ENCODE results near the gene CHCHD6.

Gene CHCHD6

DNA sequence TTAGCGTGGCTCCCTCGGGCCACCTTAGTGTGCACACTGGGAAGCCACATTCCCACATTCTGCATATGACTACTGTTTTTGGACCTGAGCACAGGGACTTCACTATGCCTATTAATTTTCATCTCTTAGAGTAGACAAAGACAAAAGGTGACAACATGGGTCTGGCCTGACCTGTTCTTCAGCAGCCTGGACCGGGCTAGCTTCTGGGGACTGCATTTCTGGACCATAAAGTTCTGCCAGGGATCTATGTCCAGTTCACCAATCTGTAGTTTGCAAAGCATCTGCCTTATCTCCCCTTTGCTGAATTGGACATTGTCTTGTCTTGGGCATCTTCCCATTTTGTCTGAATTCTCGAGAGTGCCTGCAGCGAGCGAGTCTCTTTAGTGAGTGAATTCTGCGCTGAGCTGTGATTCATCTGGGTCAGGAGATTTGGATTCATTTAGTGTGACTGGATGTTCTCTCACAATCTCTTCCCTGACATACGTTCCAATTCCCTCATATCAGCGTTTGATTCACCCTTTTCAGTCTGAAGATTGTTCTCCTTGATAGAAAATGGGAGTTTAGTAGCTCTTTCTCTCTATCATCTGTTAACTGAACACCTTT lies 166.7 kb downstream of the CHCHD6 start:
- no peak for DNase-seq

DNA sequence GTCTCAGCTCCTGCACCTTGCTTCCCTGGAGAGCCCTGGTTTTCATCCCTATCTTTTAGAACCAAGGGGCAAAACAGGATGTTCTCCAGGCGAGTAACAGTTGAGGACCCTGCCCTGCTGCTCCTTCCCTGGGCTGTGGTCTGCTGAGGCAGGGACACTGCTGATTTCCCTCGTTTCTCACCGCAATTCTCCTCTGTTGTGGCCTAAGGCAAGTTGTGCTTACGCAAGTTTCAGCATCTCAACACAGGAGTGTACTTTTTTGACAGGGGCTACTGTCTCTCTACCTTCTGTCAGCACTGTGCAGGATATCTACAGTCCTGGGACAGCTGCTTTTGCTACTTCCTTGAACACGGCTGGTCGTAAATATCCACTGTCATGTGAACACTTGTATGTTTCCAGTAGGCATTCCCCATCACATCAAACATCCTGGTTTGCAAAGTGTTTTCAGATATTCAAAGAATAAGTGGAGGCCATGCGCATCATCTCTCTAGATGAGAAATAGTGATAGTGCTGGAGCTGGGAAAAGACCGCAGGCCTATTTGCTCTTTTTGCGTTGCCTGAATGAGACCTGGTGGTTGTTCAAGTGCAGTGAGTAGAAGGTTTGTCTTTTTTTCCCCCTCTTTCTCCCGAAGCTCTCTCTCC lies 168.8 kb downstream of the CHCHD6 start:
- DNase-seq: no peak

DNA sequence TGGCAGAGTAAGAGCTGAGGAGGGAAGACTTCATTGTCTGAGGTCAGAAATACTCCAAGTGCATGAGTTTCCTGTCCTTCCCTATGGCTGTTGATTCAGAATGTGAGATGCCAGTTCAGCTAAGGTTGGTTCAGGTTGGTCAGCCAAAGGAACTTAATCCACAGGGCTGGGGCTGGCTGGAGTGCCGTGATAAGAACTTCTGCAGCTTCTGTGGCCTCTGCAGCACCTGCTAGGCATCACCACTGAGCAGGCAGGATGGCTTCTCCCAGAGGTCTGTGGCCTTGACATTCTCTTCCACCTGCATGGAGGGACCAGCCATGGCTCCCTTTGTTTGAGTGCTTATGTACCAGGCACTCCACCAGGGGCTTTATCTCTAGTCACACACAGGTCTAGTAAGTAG lies 169.4 kb downstream of the CHCHD6 start:
- DNase-seq: no peak

DNA sequence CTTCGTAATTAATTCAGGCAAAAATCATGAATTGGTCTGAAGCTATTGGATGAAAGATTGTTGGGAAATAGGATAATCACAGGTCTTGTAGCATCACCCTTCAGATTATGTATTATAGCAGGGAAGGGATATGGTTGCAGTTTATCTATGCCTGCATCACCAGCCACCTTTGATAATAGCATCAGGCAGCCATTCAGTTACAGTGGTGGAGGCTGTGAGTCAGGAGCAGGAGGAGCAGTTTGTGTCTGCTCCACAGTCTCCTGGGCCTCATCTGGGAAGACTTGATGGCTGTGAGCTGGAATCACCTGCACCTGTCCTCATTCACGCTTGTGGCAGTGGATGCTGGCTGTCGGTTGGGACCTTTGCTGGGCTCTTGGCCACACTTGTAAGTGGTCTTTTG lies 174.6 kb downstream of the CHCHD6 start:
- no peak for DNase-seq

DNA sequence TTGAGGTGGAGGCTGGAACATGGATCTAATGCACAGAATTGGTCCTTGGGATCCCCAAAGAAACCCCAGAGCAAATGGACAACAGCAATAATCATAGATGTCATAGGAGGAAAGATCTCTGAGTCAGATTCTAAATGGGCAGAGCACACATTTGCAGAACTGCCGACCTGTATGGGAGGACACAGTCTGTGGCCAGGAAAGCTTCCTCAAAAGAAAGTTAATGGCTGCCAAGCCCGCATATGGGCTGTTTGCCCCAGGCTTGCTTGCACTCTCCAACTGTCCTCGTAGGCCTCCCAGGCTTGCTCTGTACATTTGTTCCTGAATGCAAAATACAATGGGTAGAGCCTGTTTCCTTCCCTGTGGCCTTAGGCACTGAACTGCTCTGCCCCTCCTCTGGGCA lies 176.9 kb downstream of the CHCHD6 start:
- no peak for DNase-seq

DNA sequence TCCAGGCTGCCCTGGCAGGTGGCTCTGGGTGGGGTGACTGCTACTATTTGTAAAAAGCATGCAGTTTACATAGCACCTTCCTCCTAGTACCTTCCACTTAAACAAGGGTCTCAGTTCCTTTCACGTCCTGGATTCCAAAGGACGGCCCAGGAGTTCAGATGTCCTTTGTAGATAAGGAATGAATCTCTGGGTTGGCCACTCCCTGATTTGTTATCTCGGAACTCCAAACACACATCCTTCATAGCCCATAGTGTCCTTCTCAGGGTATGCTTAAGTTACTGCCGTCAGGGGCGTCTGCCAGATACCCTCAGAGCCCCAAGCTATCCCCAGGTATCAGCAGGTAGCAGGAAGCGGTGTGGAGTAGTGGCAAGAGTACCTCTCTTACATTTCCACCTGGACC lies 177.8 kb downstream of the CHCHD6 start:
- no peak for DNase-seq

DNA sequence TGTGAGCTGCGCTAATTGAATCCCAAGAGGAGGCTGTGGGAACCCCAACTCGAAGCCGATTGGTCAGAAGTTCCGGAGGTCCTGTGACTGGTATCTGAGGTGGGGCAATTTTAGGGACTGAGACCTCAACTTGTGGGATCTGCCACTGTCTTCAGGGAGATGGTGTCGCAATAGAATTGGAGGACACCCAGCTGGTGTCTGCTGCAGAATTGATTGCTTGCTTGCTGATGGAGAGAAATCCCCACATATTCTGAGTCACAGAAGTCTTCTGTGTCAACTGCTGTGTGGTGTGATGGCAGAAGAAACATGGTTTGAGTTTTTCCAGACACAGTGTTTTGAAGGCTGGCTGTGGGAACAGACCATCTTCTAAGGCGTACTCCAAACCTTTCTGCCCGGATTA lies 179.2 kb downstream of the CHCHD6 start:
- peak; percentile 32 for DNase-seq

DNA sequence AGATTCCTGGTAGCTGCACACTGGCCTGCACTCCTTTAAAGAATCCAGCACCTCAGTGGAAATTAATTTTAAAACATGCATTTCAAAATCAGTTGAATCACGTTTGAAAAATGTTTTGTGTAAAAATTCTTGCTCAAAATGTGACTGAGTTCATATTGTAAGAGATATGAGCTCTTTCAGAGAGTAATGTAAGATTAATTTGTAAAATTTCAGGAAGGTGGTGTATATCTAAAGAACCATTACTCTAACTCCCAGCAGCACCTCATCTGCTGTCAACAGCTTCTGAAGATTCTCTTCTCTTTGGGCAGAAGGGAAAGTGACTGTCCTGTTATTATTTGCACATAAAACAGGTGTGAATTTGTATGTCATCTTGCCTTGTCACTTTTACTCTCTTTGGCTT lies 181.4 kb downstream of the CHCHD6 start:
- no peak for DNase-seq

DNA sequence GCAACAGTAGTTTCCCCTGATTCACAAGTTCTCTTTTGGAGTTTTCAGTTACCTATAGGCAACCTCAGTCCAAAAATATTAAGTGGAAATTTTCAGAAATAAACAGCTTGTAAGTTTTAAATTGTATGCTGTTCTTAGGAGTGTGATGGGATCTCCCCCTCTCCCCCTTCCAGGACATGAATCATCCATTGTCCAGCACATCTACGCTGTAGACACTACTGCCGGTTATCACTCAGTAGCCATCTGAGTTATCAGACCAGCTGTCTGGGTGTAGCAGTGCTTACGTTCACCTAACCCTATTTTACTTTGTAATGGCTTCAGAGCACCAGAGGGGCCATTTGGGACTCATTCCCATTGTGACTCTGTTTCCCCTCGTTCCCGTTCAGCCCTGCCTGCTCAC lies 182.2 kb downstream of the CHCHD6 start:
- no peak for DNase-seq

DNA sequence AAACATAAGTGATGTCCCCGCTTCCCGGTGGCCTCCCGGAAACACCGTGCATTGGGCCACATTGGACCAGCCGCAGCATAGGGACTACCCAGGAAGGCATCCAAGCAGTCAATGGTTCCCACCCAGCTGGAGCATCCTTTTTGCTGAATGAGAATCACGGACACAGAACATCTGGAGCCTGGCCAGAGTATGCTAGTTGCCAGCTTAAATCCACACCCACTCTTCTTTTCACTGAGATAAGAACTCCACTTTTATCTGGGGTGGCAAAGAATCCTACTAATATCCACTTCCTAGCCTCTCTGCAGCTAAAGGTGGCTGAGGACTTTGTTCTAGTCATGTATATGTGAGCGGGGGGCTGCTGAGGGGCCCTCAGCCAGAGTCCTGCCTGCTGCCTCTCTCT lies 183.6 kb downstream of the CHCHD6 start:
- DNase-seq: no peak

DNA sequence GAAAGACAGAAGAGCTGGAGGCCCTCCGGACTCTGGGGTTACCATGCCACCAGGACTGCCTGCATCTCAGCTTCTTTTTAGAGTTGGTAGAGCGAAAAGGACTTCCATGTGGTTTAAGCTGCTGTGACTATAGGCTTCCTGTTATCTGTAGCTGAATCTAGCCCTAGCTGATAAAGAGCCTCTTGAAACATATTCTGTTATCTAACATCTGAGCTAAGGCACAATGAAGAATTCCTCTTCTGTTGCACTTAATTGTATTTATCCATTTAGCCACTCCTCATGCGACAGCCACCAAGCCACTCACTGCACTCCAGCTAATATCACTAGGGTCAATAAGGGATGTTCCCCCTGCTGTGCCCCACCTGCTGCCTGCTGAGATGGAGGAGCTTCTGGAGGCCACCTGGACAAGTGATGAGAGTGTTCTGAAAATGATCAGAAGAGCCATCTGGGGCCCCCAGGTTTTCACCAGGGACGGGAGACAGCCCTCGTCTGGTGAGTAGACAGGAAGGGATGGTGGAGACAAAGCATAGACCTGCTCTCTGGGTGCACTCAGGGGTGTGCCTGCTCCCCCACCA lies 184.2 kb downstream of the CHCHD6 start:
- DNase-seq: no peak

DNA sequence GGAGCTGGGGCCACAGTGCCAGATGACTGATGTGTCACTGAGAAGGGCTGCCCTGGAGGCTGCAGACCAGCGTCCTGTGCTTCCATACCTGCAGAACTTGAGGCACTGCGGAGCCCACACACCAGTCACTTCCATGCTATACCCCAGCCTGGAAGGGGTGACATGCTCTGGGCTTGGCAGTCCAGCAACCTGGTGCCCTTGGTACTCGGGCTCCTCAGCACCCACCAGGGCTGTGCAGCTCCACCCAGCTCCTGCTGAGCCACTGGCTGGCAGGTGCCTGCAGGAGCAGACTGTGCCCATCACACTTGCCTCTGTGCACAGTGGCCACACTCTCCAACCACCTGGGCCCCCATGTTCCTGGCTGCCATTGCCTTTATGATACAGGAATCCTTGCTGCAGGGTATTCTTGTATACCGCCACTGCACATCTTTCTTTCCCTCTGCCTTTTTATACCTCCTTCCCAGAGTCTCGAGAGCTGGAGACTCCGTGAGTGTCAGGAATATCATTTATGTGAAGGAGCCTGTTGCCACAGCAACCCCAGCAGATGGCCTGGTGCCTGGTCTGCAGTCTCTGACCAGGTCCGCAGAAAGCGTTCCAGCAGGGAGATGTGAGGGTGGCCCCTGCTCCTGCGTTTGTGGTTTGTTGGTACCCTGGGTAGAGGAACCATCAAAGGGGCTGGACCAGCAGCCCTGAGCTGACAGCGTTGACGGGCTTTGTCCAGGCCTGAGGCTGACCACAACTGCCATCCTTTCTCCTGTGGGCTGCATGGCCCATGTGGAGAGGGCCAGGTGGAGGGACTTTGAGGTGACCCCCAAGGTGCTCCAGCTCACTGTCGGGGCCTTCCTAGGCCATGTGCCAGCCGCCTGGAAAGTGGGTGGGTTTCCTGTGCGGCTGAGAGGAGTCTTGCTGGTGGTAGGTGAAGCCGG lies 185.5 kb downstream of the CHCHD6 start:
- no peak for DNase-seq

DNA sequence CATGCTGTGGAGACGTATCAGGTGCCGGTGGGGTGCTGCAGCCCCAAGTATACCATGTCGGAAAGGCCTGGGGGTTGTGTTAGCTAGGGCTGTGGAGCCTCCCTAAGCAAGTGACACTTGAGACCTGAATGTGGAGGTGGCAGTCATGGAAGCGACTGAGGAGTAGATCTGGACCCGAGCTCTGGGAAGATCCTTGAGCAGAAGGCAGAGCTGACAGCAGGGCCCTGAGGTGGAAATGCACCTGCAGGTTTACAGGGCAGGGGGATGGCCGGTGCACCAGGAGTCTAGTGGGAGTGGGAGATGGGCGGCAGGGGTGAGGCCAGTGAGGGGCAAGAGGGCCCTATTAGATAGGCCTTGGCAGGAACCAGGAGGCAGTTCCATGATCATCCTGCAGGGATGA lies 187.1 kb downstream of the CHCHD6 start:
- DNase-seq: no peak

DNA sequence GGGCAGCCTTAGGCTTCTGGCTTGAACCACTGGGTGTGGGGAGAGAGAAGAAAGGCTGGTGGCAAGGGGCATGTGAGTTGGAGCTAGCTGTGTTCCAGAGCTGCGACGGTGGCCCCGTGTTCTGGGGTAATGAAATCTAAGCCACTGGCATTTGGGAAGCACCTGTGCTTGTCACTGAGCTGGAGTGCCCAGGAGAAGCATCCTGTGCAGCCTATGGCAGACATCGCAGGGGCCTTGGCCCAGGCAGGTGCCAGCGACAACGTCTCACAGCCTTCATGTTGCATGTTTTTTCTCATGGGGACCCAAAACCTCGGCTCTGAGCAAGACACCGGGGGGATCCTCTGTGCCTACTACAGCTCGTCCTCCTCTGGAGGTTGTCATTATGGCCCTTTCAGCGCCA lies 187.8 kb downstream of the CHCHD6 start:
- DNase-seq: no peak

DNA sequence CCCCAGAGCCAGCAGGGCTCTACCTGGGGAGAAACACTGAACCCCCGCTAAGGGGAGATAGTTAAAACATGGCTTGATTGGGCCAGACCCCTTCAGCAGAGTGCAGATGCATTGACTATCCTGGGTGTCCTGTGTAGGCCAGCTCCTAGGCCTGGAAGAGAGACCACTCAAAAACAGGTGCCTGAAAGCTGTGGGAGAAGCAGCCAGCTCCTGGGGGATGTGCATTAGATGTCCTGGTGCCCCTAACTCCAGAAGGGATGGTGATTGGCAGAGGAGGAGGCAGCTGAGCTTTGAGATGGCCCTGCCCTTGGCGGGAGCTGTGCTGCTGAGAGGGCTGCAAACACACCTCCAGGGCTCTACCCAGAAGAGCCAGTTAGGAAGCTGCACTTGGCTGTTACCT lies 189.6 kb downstream of the CHCHD6 start:
- no peak for DNase-seq

DNA sequence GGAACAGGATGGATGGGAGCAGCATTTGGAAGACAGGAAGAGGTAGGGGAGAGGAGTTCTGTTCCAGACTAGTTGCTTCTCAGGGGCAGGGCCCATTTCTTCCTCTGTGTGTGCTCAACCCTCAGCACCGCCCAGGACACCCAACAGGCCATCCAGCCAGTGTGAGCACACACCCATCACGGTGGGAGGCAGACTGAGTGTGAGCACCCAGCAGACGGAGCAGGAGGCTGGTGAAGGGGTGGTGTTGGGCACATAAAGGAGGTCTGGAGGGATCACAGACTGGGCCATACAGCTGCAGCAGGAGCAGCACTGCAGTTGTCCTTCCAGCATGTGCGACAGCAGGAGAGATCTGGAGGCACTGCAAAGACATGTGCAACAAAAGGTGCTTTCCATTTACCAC lies 190.4 kb downstream of the CHCHD6 start:
- no peak for DNase-seq

DNA sequence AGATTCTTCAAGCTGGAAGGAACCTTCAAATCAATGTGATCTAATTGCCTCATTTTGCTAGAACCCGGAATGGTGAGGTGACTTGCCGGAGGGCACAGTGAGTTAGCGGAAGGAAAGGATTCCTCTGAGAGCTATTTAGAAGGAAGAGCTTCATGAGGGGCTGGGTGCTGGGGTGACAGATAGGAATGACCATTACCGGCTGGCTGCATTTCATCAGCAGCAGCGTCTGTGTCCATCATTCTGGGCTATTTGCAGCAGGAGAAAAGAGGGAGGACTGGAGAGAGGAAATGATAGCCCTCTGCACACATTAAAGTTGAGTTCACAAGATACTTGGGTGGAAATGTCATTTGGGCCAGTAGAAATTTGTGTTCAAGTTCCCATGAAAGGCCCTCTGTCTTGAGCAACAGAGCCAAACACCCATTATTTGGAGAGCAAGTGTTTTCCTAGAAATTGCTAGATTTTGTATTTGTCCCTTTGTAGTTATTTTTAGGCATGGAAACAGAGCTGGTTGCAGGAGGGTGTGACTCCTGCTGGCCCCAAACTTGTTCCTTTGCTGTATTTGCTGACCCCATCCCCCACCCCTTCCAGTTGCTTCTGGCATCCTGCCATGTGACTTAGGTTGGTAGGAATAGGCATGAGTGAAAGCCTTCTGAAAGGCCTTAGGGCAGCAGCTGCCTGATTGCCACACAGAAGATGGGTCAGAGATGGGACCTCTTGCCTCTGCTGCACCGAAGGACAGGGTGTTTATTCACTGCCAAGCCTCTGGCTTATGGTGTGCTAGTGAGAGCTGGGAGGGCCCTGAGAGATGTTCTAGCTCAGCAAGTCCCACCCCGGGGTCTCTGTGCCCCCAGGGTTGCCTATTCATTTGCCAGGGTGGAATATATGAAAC lies 191.4 kb downstream of the CHCHD6 start:
- DNase-seq: no peak

DNA sequence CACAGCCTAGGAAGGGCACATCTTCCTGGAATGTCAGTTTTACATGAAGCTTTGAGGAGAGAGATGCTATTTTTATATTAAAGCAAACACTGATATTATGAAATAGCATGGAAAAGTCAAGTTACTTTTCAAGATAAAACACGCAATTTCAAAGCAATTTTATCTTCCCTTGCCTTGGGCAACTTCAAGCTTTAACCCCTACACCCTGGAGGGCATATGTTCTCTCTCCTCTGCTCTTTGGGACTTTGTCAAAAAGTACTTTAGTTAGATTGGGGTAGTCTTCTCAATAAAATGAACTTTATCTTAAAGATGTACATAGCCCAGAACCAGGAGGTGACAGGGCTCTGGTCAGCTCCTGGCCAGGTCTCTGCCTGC lies 192.0 kb downstream of the CHCHD6 start:
- no peak for DNase-seq

DNA sequence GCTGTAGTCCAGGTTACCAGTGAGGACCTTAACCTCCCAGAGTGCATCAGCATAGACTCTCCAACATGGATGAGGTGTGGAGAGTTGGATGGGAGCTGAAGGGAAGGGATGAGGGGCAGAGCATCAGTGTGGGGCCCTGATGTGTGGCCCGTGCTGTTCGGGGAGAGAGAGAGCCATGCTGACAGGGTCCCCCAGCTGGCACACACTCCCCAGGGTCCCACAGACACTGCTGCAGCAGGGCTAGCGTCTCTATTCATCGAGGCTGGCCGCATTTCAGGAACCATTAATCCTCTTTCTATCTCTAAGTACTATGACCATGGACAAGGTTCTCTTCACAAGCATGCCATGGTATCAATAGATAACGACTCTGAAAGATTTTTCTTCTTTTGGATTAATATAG lies 192.9 kb downstream of the CHCHD6 start:
- DNase-seq: no peak

DNA sequence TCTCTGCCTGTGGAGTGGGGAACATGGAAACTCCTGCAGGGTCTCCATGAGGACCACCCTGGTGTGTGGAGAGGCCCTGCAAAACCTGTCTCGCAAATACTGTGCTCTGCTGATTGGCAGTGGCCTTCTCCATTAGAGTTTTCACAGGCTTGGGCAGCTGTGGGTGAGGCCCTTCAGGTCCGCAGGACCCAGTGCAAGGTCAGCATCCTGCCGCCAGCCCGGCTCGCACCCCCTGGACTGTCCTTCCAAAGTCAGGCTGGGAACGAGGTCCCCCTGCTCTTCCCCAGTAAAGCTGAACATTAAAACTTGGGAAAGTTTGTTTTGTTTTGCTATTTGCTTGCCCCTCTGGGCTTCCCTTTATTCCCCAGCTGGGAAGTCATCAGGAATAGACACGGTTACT lies 193.9 kb downstream of the CHCHD6 start:
- no peak for DNase-seq

DNA sequence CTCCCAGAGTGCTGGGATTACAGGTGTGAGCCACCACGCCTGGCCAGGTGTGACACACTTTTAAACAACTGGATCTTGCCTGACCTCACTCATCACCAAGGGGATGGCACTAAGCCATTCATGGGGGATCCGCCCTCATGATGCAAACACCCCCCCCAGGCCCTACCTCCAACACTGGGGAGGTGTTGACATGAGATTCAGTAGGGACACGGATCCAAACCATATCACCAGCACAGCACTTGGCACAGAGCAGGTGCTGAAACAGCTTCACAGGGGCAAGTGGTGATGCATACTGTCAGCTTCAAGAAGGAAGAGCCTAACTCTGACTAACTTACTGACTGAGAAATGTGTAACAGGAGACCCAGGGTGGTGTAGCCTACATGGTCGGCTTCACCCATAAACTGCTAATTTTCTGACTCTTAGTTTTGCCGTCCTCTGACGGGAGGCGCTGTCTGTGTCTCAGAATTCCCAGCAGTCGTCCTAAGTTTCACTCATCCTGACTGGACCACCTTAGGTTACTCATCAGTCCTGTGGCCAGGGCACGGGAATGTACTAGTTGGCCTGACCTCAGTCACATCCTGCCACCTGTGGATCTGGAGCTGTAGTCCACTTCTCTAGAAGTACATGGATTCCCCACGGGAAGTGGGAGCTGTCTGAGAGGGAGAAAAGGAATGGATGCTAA lies 197.0 kb downstream of the CHCHD6 start:
- no peak for DNase-seq

DNA sequence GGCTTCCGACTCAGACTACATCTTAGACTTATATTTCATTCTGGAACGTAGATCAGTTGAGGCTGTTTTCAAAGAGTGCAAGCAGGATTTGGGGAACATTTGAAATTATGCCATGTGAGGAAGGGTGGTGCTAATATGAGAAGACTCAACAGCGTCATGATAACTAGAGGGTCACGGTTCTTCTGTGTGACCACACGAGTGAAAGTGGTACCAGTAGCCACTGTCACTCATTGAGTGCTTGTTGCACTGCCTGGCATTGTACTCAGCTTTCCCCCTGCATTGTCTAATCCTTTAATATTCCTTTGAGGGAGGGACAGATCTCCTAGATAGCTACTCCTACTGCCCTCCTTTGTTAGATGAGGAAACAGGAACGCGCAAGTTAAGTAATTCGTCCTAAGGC lies 197.6 kb downstream of the CHCHD6 start:
- no peak for DNase-seq
